ENCODE results near the gene CCR6. TPM values are rescaled to one million over a fixed set of nuclear protein-coding genes. Genes with fewer than 3 reads are reported as not detected.

Gene CCR6
- total RNA-seq, 1 donor from 2014 or later = not detected

- no peak overlapping the region for H3K27ac ChIP-seq
- intact Hi-C loops (cut with DNase I) = no loop called here
- H3K27me3 ChIP-seq = no peaks in the 10 kb centered on the region
These were observed 8.7 kb upstream of the CCR6 start for GRCh38 chr6:167113935-167114910.

GRCh38 chr6:167115054-167115453 is 7.8 kb upstream of the CCR6 start:
- Histone ChIP-seq H3K9me3 (no peaks in the 10 kb centered on the region), H3K36me3 (no peaks in the 10 kb centered on the region), H3K4me3 (no peak overlapping the region), H3K27me3 (no peaks in the 10 kb centered on the region), H3K27ac (no peak overlapping the region), H3K4me1 (no peaks in the 10 kb centered on the region)
- no peak for DNase-seq (ENCODE audit: low spot score in 2 of 2)
- TF ChIP-seq CTCF (IDR thresholded peaks at IDR 0.05) = no peak
- intact Hi-C loops (cut with DNase I) = no loop called here

More at GRCh38 chr6:167113935-167114910, 8.7 kb upstream of the CCR6 start:
- Histone ChIP-seq H3K9me3 (no peaks in the 10 kb centered on the region), H3K4me1 (no peaks in the 10 kb centered on the region), H3K36me3 (no peaks in the 10 kb centered on the region), H3K4me3 (no peak overlapping the region)
- DNase-seq (ENCODE audit: low spot score in 2 of 2) = no peak
- TF ChIP-seq CTCF (IDR thresholded peaks at IDR 0.05) = no peak

GRCh38 chr6:167116109-167116837 is 6.6 kb upstream of the CCR6 start:
- intact Hi-C loops (cut with DNase I) = no loop called here
- Histone ChIP-seq H3K4me3 (no peak overlapping the region), H3K4me1 (no peaks in the 10 kb centered on the region), H3K27me3 (no peaks in the 10 kb centered on the region), H3K36me3 (no peaks in the 10 kb centered on the region), H3K9me3 (no peaks in the 10 kb centered on the region), H3K27ac (no peak overlapping the region)
- TF ChIP-seq CTCF (IDR thresholded peaks at IDR 0.05) = no peak
- no peak for DNase-seq (ENCODE audit: low spot score in 2 of 2)

- Histone ChIP-seq H3K36me3 (no peaks in the 10 kb centered on the region), H3K27ac (no peak overlapping the region), H3K27me3 (no peaks in the 10 kb centered on the region), H3K4me3 (no peak overlapping the region), H3K9me3 (no peaks in the 10 kb centered on the region), H3K4me1 (no peaks in the 10 kb centered on the region)
- intact Hi-C loops (cut with DNase I) = no loop called here
- no peak for DNase-seq (ENCODE audit: low spot score in 2 of 2)
- no peak for TF ChIP-seq CTCF (IDR thresholded peaks at IDR 0.05)
These were observed 6.1 kb upstream of the CCR6 start for GRCh38 chr6:167116838-167117228.

- intact Hi-C loops (cut with DNase I) = no loop called here
- TF ChIP-seq CTCF (IDR thresholded peaks at IDR 0.05) = no peak
- no peaks in the 10 kb centered on the region for H3K27me3 ChIP-seq
- DNase-seq (ENCODE audit: low spot score in 2 of 2) = no peak
- no peak overlapping the region for H3K4me3 ChIP-seq
- no peaks in the 10 kb centered on the region for H3K36me3 ChIP-seq
- no peaks in the 10 kb centered on the region for H3K4me1 ChIP-seq
- H3K27ac ChIP-seq = no peak overlapping the region
- H3K9me3 ChIP-seq = no peaks in the 10 kb centered on the region
These were observed 4.9 kb upstream of the CCR6 start for GRCh38 chr6:167118006-167118405.
